GM12892 (cell line): ENCODE results near the gene EPHA10.

ENCODE experiments used
- POLR2A ChIP-seq: IDR thresholded peaks from 2 replicates; pipeline ENCODE4 v1.6.1; 2011; ENCODE audit warnings: low read depth, low read length, control low read depth
- POLR2AphosphoS5 ChIP-seq: IDR thresholded peaks from 2 replicates; pipeline ENCODE4 v1.6.1; 2011; ENCODE audit warnings: low read depth, low read length, control low read depth
- TAF1 ChIP-seq: IDR thresholded peaks from 2 replicates; pipeline ENCODE4 v1.6.1; 2011; ENCODE audit warnings: low read depth, mild to moderate bottlenecking, control low read depth, low read length, borderline replicate concordance

GRCh38 chr1:37746806-37747205 lies 18.1 kb downstream of the EPHA10 start:
- TF ChIP-seq POLR2A: no peak
- TF ChIP-seq POLR2AphosphoS5: no peak
- no peak for TF ChIP-seq TAF1
